Panc1 (cell line): Measurements from ENCODE around the gene FAM186B.

Experiments
- REST ChIP-seq, 2 experiments: IDR thresholded peaks; 2 replicates each; pipeline ENCODE4 v1.6.1; 2011 to 2012; ENCODE audit warnings: low read depth in 2 of 2, control low read depth in 1 of 2, low read length in 1 of 2, mild to moderate bottlenecking in 1 of 2, moderate library complexity in 1 of 2; ENCODE audit not compliant: insufficient read depth in 1 of 2
- TF ChIP-seq, protein P1 (sequence below): fragments of 450-650 bp; IDR thresholded peaks from 2 replicates; pipeline ENCODE4 v1.5.1; 2017; ENCODE audit warnings: mild to moderate bottlenecking

GRCh38 chr12:49615725-49616124 lies 10.3 kb upstream of the FAM186B start:
- TF ChIP-seq, protein P1, sequence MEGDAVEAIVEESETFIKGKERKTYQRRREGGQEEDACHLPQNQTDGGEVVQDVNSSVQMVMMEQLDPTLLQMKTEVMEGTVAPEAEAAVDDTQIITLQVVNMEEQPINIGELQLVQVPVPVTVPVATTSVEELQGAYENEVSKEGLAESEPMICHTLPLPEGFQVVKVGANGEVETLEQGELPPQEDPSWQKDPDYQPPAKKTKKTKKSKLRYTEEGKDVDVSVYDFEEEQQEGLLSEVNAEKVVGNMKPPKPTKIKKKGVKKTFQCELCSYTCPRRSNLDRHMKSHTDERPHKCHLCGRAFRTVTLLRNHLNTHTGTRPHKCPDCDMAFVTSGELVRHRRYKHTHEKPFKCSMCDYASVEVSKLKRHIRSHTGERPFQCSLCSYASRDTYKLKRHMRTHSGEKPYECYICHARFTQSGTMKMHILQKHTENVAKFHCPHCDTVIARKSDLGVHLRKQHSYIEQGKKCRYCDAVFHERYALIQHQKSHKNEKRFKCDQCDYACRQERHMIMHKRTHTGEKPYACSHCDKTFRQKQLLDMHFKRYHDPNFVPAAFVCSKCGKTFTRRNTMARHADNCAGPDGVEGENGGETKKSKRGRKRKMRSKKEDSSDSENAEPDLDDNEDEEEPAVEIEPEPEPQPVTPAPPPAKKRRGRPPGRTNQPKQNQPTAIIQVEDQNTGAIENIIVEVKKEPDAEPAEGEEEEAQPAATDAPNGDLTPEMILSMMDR: no peak
- no peak for TF ChIP-seq REST (IDR thresholded peaks at IDR 0.05; ENCODE audit: insufficient read depth in 1 of 2, low read depth in 2 of 2, low read length in 1 of 2)
